HG03521 (cell line): ENCODE data around the gene WWC2.
"Not testable (repeated sequence)": the region's sequence is repeated elsewhere in the genome, so short reads cannot be mapped to it uniquely, and the experiment has no call there.

Source experiments
- ATAC-seq: cut with Tn5 transposase; IDR thresholded peaks from one replicate; pipeline ENCODE4 v1.9.1; 2021; ENCODE audit warnings: mild to moderate bottlenecking, moderate library complexity; ENCODE audit not compliant: unreplicated experiment

The WWC2 gene

DNA sequence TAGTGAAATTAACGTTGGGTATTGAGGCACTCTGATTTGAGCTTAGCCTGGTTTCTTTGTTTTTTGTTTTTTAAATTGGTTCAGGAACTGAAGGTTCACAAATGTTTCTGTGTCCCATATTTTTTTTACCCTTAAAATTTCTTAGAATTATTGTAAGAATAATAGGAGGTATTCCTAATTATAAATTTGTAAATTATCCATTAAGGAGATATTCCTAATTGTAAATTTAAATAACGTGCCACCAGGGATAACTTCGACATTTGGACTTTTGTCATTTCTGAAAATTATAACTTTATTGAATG lies 1.2 kb downstream of the WWC2 start:
- ATAC-seq: no peak

GRCh38 chr4:183100827-183101226 lies 1.8 kb downstream of the WWC2 start:
- no peak for ATAC-seq

DNA sequence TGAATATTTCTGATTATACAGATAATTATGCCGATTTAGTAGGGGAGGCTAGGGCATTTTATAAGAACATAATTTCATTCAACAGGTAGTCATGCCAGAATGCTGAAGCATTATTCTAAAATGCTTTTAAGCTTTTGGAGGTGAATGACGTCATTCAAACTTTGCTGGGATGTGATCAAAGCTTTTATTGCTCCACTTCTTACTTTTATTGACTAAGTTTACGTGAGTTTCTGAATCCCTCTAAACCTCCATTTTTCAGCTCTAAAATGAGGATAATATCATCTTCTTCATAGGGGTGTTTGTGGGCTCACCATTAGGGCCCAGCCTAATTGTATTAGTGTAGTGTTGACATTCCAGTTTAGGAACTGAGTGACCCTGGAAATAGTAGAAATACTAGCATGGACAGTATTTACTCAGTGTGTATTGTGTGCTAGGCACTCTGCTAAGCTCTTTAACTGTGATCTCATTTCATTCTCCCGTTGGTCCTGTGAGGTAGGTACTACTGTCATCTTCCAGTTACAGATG lies 3.0 kb downstream of the WWC2 start:
- ATAC-seq: no peak

DNA sequence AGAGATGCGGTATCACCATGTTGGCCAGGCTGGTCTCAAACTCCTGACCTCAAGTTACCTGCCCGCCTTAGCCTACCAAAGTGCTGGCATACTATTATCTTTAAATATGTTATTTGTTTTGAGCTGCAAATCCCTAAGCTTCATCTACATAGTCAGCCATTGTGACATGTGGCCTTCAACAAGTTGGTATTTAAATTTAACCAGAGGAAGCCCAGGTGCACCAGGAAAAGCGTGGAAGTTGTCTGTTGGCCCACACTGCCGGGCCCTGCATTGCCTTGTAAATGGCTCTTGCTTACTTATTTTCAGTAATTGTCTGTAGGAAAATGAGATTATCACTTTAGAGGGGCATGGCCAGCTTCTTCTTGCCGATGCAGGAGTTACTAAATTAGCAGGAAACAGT lies 6.0 kb downstream of the WWC2 start:
- ATAC-seq: no peak

DNA sequence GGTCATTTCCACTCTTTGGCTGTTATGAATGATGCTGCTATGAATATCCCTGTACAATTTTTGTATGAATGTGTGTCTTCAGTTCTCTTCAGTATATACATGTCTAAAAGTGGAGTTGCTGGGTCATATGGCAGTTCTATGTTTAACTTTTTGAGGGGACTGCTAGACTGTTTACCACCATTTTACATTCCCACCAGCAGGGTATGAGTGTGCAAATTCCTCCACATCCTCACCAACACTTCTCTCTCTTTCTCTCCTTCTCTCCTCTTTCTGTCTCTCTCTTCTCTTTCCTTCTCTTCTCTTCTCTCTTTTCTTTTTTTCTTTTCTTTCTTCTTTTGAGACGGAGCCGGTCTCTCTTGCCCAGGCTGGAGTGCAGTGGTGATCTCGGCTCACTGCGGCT lies 7.8 kb downstream of the WWC2 start:
- no peak for ATAC-seq

DNA sequence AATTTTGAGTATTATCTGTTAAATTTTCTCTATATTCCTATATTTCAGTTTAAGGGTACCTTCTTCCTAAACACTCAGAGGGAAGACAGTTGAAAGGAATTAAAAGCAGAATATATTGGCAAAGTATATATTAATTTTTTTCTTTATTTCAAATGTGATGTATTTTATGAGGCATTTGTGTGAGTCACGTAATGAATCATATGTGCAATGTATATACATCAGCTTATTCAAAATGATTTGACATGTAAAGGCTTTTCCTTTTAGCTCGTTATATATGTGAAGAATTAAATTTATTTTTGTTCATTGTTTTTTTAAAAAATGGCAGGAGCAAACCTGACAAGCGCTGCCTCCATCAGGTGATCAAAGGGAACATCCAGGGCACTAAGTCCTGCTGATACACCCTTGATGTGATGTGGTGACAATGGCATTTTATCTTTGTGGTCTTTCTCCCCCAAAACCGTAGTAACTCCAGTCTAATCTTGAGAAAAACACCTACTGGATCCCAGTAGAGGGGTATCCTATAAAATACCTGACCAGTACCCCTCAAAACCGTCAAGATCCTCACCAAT lies 8.9 kb downstream of the WWC2 start:
- ATAC-seq: no peak

DNA sequence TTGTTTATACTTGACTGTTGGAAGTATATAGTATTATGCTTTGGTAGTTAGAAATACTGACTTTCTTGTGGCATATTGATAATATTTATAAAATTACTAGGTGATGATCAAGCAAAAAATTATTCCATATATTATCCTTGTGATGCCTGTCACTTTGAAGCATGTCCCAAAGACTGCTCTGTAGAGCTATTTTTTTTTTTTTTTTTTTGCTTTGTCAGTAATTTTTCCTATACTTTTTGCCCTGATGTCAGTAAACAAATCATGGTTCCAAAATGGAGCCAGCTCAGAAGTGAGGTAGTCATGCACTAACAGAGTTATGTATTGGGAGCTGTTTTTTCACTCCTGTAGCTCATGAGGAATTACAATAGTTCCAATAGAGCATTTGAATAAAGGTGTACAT lies 11.2 kb downstream of the WWC2 start:
- ATAC-seq: no peak

DNA sequence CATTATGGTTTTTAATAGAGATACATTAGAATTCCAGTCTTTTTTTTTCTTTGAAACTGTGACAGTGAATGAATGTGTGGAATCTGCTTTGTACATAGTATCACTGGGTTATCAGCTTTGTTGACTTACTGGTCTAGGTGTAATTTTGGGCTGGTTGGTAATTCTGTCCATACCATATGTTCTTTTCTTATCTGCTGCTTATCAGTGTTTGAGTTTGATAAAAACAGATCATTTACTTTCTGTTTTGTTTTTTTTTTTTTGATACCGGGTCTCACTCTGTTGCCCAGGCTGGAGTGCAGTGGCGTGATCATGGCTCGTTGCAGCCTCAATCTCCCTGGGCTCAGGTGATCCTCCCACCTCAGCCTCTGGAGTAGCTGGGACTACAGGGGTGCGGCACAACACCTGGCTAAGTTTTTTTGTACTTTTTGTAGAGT lies 12.4 kb downstream of the WWC2 start:
- no peak for ATAC-seq

DNA sequence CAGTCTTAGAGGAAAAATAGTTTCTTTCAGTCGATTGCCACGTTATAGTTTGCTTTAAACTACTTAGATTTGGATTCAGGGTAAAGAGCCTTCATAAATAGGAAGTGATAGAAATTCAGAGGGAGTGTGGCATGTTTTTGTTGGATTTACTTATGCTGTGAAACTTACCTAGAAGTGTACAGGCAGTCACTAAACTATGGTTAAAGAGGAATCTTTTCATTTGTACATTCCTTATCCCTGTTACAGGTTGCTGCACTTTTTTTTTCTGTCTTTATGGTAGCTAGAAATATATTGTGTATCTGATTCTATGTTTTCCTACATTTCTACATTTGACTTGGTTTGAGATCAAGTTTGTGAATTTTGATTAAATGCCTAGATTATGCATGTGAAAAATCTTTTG lies 19.1 kb downstream of the WWC2 start:
- no peak for ATAC-seq

DNA sequence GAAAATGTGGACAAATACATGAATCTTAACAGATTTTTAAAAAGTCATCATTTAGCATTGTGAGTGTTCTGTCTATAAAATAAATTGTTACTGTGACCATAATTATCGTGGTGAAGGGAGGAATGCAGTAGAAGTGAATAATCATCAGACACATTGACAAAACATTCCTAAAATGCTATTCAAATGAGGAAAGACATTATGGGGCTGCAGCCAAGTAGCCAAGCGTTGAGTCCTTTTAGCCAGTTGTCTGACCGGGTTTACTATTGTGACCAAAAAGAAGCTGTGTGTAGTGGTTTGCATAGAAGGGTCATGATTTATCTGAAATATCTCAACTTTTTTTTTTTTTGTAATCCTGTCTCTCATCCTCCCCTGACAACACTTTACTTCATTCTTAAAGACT lies 19.5 kb downstream of the WWC2 start:
- ATAC-seq: no peak

DNA sequence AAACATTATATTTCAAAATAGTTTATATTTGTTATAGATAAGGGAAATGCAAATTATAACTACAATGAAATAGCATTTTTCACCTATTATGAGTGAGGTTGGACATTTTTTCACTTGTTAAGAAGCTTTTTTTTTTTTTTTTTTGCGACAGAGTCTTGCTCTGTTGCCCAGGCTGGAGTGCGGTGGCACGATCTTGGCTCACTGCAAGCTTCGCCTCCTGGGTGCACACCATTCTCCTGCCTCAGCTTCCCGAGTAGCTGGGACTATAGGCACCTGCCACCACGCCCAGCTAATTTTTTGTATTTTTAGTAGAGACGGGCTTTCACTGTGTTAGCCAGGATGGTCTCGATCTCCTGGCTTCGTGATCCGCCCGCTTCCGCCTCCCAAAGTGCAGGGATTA lies 22.6 kb downstream of the WWC2 start:
- ATAC-seq: not testable (repeated sequence)

- ATAC-seq: no peak
Measured at GRCh38 chr4:183124228-183124627, 25.2 kb downstream of the WWC2 start.

- no peak for ATAC-seq
Measured at GRCh38 chr4:183124865-183125264, 25.8 kb downstream of the WWC2 start.

GRCh38 chr4:183129125-183129524 lies 30.1 kb downstream of the WWC2 start:
- ATAC-seq: no peak

GRCh38 chr4:183129675-183130074 lies 30.6 kb downstream of the WWC2 start:
- ATAC-seq: no peak

- no peak for ATAC-seq
Measured at GRCh38 chr4:183130328-183131155, 31.5 kb downstream of the WWC2 start.

- ATAC-seq: no peak
Measured at GRCh38 chr4:183132081-183132480, 33.0 kb downstream of the WWC2 start.

GRCh38 chr4:183132865-183133264 lies 33.8 kb downstream of the WWC2 start:
- no peak for ATAC-seq

- no peak for ATAC-seq
Measured at GRCh38 chr4:183136855-183137254, 37.8 kb downstream of the WWC2 start.

- ATAC-seq: no peak
Measured at GRCh38 chr4:183139058-183139750, 40.1 kb downstream of the WWC2 start.

GRCh38 chr4:183139972-183140570 lies 41.0 kb downstream of the WWC2 start:
- ATAC-seq: no peak

- ATAC-seq: no peak
Measured at GRCh38 chr4:183140911-183141320, 41.9 kb downstream of the WWC2 start.
